GM18508 (cell line): Measurements from ENCODE around the gene ADPRS.

Experiments used
- ATAC-seq: cut with Tn5 transposase; IDR thresholded peaks from one replicate; pipeline ENCODE4 v1.9.1; 2021; ENCODE audit warnings: moderate number of reproducible peaks; ENCODE audit not compliant: insufficient read depth, unreplicated experiment

Gene ADPRS

DNA sequence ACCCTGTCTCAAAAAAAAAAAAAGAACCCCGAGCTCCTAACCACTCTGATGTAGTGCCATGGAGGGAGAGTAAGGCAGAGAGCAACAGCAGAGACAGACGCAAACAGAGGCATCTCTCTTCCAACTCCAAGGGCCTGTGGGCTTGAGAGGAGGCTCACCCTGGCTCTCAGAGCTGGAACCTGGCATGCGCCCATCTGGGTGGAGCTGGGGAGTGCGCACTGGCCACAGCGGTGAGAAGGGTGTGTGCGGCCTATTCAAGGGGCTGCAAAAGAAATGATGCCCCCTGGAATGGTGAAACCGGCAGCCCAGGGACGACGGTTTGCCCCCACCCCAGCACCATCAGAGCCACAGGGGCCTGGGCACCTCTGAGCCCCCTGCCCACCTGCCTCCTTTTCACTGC, 18.7 kb downstream of the ADPRS start:
- ATAC-seq: no peak

DNA sequence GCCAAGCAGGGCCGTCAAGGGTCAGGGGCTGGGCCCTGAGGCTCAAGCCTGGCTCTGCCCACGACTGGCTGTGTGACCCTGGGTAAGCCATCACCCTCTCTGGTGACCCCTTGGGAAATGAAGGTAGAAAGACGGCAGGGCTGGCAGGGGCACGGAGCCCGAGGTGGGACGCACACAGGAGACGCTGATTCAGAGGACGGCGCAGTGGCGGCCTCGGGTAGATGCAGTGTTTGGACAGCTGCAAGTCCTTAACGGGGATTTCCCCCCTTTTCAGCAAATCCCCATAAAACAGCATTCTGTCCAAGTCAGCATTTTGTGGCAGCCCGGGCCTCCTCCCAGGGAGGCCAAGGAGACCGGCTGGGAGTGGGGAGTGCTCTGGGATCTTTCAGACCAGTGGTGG, 19.6 kb downstream of the ADPRS start:
- no peak for ATAC-seq

DNA sequence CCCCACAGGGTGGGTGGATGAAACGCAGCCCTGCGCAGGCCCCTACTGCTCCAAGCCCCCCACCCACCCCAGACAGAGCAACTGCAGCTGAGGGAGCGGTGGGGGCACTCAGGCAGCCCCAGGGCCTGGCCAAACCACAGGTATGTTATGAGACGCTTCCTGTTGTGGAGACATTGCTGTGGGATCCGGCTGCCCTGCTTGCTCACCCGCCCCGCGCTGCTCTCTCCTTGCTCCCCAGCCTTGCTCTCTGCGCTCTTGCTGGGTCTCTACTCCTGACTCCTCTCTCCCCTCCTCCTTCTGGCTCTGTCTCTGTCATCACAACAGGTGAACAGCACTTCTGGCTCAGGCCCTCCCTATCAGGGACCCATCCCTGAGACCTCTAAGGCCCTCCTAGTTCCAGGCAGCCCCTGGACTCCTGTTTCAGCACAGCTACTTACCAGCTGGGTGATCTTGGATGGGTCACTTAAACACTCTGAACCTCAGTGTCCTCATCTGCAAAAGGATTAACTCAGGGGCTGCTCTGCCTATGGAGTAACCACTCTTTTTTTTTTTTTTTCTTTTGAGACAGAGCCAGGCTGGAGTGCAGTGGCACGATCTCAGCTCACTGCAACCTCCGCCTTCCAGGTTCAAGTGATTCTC, 20.5 kb downstream of the ADPRS start:
- ATAC-seq: no peak

DNA sequence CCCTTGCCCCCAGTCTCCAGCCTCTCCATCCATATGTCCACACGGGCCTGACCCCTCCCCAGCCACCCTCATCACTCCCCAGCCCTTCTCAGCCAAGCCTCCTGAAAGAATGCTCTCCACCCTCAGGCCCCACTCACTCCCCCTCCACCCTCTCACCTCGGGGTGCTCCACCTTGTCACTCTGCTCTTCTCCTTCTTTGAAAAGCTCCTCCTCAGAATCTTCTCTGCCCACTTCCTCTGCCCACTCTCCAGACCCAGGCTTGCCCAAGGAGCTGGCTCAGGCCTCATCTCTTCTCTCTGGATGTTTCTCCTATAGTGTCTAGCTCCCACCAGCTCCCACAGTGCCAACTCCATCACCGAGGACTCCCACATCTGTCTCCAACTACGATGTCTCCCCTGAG, 22.5 kb downstream of the ADPRS start:
- ATAC-seq: no peak

DNA sequence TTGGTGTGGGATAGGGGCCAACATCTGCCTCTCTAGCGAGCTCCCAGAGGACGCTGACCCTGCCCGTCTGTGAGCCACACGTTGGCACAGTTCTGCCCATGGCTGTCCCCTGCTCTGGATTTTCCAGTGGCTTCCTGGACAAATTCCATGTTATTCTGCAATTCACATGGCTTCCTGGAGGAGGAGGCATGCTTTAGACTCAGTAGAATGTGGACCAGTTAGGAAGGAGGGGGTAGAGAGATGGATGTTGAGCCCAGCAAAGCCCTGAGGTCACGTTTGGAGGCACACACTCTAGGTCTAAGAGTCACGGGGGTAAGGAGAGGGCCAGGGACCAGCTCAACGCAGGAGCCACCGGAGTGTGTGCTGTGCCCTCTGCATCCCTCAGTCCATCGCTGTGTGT, 24.1 kb downstream of the ADPRS start:
- no peak for ATAC-seq

DNA sequence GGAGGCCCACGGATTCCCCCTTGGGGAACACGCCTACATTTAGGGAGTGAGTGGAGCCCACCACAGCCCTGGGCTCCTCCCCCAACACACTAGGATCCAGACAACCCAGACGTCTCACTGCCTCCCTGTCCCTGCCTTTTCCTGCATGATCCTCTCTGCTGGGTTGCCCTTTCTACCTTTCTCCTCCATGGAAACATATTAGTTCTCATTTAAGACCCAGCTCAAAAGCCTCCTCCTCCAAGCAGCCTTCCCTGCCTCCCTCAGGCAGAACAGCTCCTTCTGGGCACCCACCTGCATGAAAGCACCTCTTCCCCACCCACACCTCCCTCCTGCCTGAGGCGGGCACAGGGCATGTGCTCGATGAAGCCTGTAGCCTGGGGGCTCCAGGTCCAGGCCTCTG, 25.7 kb downstream of the ADPRS start:
- no peak for ATAC-seq

DNA sequence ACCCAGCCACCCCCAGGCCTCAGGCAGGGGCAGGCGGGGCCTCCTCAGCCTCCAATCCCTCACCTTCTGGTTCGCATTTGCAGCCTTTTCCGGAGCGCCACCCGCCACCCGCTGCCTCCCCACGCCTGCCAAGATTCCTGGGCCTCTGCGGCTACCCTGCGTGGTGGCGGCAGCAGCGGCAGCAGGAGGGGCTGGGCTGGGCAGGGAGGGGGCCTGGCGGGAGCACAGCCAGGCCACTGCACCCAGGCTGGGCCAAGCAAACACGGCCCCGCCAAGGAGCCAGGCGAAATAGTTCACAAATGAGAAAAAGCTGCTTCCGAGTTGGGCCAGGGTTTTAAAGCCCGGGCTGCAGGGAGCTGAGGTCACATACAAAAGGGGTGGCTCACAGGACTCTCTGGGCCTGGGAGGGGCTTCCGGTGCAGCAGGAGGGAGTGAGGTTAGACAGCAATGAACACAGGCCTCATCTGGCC, 26.5 kb downstream of the ADPRS start:
- no peak for ATAC-seq

DNA sequence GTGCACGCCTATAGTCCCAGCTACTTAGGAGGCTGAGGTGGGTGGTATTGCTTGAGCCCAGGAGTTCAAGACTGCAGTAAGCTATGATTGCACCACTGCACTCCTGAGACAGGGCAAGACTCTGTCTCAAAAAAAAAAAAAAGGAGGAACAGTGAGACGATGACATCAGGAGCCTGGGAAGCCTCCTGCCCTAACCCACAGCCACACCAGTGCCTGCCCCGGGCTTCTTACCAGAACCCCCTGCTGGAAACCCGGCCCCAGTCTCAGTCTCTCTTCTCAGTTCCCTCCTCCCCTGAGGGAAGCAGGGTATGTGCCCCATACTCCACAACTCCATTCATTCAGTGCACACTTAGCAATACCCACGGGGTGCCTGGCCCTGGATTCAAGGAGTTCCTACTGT, 27.2 kb downstream of the ADPRS start:
- ATAC-seq: no peak

DNA sequence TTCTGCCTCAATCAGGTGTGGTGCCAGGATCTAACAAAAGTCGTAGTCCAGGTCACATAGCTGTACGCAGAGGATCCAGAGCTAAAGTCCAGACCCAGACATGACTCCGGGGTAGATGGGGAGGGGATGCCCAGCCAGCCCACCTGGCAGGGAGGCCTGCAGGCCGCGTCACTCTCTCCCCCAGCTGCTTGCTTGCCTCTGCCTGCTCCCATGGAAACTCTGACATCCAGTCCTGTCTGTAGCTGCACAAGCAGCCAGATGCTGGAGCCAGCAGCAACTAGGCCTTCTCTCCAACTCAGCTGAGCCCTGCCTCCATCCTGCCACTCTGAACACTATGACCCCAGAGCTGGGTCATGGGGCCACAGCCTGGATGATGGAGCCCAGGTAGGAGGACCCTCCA, 28.2 kb downstream of the ADPRS start:
- no peak for ATAC-seq

DNA sequence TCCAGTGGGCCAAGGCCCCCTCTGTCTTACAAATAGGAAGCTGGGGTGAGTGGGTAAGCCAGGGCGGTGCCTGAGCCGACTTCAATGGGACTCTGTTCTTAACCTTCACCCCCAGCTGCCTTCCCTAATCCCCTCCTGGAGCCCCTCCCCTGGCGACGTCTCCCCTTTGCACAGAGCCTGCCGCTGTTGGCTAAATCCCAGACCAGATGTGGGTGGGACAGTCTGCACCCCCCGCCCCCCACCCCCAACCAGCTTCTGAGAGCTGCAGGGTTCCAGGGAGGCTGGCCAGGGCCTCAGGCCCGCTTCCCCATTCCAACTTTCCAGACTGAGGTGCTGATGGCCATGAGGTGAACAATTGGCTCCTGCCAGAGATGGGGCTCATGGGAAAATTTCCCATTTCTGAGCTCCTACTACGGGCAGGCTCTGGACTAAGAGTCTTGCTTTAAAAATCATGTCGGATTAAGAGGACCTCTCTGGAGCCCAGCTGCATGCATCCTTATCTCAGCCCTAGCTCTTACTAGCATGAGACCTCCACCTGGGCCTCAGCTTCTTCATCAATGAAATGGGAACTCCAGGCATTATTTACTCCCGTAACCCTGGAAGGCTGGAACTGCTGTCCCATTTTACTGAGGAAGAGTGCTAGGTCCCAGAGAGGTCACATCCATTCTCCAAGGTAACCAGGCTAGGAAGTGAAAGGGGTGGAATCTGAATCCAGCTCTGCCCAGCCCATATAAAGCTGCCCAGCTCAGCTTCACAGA, 29.9 kb downstream of the ADPRS start:
- ATAC-seq: no peak

DNA sequence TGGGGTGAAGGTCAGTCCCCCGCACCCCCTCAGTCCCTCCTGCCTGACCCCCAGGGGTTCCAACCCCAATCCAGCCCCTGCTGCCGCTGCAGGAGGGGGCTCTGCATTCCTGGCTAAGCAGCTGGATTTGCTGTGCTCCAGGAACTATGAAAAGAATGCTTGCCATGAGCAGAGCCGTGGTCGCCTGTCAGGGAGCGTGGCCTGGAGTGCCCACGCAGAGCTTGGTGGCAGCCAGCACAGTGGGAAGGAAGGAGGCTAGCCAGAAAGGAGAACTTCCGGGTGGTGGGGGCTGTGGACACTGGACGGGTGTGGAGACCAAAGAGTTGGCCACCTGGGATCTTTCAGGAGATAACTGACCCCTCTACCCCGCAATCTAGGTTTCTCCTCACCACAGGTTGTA, 30.8 kb downstream of the ADPRS start:
- ATAC-seq: no peak

DNA sequence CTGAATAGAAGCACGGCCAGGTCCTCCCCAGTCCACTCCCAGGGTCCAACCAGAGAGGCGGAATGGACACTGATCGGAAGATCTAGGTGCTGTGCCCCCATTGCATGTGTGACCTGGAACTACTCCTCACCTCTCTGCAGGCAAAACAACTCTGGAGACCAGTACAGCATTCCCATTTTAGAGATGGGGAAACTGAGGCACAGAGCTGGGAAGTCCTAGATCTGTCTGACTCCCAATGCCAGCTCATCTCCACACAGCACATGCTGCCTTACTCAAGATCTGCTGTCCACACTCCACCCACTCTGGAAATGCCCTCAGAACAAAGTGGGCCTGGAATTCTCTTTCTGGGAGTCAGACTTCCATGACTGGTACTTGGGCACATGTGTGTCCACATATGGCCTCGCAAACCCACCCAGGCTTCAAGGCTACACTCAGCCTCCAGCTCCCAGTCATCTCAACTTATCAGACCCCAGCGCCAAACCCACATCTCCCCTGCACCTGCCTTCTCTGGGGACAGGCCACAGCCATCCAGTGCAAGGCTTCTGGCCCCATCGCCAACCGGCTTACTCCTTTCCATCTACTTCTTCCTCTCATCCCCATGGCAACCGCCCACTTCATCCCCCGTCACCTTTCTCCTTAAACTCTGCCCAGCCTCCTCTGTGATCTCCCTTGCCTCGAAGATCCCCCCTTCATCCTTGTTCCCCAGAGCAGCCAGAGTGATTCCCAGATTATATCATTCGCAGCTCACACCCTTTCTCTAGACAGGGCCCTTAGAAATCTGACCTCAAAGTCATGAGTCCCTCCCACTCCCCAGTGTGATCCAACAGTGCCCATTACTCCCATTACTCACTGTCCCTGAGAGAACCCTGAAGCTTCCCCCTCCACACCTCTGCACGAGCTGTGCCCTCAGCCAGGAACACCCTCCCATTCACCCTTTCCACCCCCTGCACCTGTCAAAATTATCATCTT, 33.7 kb downstream of the ADPRS start:
- no peak for ATAC-seq

DNA sequence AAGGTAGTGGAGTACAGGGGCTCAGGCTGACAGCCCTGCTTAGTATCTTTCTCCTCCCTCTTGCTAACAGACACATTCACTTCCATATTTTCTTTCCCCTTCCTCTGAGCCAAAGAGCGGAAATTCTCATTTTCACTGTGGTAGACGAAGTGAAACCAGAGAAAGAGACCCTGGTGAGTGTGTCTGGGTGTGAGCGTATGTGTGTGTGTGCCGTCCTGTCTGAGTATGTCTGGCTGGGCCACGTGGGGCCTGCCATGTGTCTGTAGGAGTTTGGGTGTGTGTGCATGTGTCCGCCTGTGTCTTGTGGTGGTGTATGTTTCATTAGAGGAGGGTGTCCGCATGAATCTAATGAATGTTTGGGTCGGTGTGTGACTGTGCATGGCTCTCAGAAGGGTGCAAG, 34.7 kb downstream of the ADPRS start:
- no peak for ATAC-seq

DNA sequence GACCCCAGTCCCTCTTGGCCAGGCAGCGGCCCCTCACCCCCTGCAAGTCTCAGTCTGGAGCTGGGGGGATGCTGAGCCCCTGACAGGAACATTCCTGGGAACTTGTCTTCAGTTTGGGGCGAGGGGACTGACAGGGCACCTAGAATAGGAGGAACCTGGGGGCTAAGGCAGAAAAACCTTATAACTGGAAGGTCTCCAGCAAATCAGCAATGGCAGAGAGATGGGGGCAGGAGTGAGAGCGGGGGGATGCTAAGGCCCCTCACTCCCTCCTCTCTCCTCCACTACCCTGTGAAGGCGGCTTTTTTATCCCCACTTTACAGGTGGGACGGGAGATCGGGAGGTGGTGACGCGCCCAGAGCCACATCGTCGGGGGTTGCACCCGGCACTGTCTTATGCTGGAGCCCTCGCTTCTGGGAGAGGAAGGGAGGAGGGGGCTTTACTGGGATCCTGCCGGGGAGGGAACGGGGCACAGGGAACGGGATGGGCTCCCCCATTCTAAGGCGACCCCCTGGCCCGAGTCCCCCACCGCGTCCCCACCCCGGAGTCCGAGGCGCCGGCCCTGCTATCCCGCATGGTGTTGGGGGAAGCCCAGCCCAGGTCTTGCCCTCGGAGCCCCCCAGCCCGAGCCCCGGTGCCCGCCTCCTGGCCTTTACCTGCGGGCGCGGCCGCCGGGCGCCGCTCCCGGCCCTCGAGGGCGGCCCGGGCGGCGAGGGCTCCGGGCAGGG, 35.9 kb downstream of the ADPRS start:
- no peak for ATAC-seq

DNA sequence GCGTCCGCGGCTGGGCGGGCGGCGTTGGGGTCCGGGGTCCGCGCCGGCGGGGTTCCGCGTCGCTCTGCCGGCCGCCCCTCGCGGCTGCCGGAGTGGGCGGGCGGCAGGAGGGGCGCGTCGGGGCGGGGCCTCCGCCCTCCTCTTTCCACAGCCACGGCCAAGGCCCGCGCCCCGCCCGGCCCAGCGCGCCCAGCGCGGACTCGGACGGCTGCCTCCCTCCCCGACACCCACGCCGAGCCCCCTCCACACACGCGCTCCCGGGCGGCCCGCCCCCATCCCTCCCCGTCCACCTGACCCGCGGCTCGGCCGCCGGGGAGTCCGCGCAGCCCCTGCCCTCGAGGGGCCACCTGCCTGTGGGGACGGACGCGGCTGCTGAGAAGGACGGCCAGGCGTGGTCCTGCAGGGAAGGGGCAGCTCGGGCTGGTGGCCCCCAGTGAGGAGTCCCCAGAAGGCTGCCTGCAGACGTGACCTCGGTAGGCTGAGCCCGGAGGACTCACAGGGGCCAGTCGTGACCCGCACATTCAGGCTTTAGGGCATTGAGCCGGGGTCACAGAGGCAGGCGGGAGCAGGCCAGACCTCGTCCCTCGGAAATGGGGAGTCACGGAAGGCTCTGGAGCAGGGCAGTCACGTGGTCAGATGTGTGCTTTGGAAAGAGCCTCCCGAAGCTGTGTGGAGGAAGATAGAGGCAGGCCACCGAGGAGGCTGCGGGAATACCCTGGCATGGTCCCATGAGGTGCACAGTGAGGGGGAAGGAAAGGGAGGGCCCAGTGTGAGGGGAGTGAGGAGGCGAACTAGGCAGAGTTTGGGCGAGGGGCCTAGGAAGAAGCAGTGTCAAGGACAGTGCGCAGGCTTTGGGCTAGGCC, 36.7 kb downstream of the ADPRS start, which contains the start of gene COL8A2:
TSS of gene COL8A2 (minus strand) at position 94 of the 863 bp plus-strand sequence. CDS start 24,980 bp downstream, outside the sequence.
- no peak for ATAC-seq

DNA sequence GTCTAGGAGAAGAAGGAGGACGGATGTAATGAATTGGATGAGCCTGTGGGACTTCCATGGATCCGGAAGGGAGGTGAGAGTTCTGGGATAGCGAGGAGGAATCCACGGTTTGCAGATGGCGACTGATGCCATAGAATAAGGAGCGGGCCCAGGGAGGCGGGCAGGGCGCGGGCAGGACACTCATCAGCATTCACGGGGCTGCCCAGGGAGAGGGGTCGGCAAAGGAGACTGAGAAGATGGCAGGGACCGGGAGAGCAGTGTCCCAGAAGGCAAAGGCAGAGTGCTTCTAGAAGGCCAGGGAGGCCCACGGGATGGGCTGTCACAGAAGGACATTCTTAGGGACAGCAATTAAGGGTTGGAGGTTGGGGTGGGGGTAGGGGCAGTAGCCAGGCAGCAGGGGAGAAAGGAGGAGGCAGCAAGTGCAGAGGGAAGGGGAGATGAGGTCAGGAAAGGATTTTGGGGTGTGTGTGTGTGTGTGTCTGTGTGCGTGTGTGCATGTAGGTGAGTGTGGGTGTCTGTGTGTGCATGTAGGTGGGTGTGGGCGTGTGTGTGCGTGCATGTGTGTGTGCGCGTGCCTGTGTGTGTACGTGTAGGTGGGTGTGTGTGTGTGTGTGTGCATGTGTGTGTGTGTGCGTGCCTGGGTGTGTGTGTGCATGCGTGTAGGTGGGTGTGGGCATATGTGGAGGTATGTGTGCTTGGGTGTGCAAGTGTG, 37.5 kb downstream of the ADPRS start:
- no peak for ATAC-seq

DNA sequence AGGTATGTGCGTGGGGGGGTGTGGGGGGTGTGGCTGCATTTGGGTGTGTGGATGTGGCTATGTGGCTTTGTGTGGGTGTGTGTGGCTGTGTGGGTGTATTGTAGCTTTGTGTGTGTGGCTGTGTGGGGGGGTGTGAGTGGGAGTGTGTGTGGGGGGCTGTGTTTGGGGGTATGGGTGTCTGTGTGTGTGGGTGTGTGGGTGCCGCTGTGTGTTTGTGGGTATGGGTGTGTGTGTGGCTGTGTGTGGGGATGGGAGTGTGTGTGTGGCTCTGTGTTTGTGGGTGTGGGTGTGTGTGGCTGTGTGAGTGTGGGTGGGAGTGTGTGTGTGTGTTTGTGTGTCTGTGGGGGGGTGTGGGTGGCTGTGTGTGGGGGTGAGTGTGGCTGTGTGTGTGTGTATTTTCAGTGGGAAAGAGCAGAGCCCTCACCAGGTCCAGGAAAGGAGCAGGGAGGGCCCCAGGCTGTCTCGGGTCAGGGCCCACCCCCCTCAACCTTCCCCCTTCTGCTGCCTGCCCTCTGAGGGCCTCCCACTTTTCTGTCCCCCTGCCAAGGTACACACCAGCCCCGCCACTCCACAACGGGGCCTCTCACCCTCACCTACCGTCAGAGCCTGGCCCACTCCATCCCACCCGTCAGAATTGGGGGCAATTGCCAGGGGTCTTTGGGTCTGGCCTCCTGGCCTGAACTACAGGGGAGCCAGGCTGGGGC, 38.3 kb downstream of the ADPRS start:
- no peak for ATAC-seq
